KMS-11 (cell line): ENCODE measurements around the gene EP400.

ENCODE experiments used
- H2AFZ ChIP-seq: fragments of 200-600 bp; sonication (generic); 2 replicates; pipeline ENCODE4 v1.6.1; 2016; ENCODE audit warnings: antibody characterized with exemption, mixed run types, low read depth
- H3K27ac ChIP-seq: fragments of 200-600 bp; sonication (generic); 2 replicates; pipeline ENCODE4 v1.6.1; 2016; ENCODE audit warnings: mild to moderate bottlenecking, mixed run types
- H3K27me3 ChIP-seq: fragments of 200-600 bp; sonication (generic); 2 replicates; pipeline ENCODE4 v1.6.1; 2017; ENCODE audit warnings: mild to moderate bottlenecking, low read depth, mixed run types, moderate library complexity; ENCODE audit not compliant: insufficient read depth
- H3K36me3 ChIP-seq: fragments of 200-600 bp; sonication (generic); 2 replicates; pipeline ENCODE4 v1.6.1; 2017; ENCODE audit warnings: mild to moderate bottlenecking, mixed run types; ENCODE audit not compliant: insufficient read depth
- H3K4me1 ChIP-seq: fragments of 200-600 bp; sonication (generic); 2 replicates; pipeline ENCODE4 v1.6.1; 2016; ENCODE audit warnings: mild to moderate bottlenecking, low read depth, mixed run types; ENCODE audit not compliant: poor library complexity, severe bottlenecking
- H3K4me2 ChIP-seq: fragments of 200-600 bp; sonication (generic); 2 replicates; pipeline ENCODE4 v1.7.0; 2016; ENCODE audit warnings: mild to moderate bottlenecking, mixed run types
- H3K4me3 ChIP-seq: fragments of 200-600 bp; sonication (generic); IDR thresholded peaks from 2 replicates; pipeline ENCODE4 v1.6.1; 2017; ENCODE audit warnings: low read depth, low read length, mixed read lengths; ENCODE audit not compliant: insufficient read depth
- H3K79me2 ChIP-seq: fragments of 200-600 bp; sonication (generic); 2 replicates; pipeline ENCODE4 v1.6.1; 2016; ENCODE audit warnings: low read depth, mixed run types; ENCODE audit not compliant: insufficient read depth
- H3K9ac ChIP-seq: fragments of 200-600 bp; sonication (generic); 2 replicates; pipeline ENCODE4 v1.6.1; 2016; ENCODE audit warnings: mild to moderate bottlenecking, mixed run types
- H4K20me1 ChIP-seq: fragments of 200-600 bp; sonication (generic); 2 replicates; pipeline ENCODE4 v1.6.1; 2016; ENCODE audit warnings: mild to moderate bottlenecking, mixed run types; ENCODE audit not compliant: insufficient read depth
- CTCF ChIP-seq: fragments of 200-600 bp; sonication (generic); conservative IDR thresholded peaks from 2 replicates; pipeline ENCODE4 v1.6.1; 2017; ENCODE audit warnings: low read depth, mild to moderate bottlenecking, antibody characterized with exemption, low read length, moderate library complexity, mixed read lengths

EP400 gene

DNA sequence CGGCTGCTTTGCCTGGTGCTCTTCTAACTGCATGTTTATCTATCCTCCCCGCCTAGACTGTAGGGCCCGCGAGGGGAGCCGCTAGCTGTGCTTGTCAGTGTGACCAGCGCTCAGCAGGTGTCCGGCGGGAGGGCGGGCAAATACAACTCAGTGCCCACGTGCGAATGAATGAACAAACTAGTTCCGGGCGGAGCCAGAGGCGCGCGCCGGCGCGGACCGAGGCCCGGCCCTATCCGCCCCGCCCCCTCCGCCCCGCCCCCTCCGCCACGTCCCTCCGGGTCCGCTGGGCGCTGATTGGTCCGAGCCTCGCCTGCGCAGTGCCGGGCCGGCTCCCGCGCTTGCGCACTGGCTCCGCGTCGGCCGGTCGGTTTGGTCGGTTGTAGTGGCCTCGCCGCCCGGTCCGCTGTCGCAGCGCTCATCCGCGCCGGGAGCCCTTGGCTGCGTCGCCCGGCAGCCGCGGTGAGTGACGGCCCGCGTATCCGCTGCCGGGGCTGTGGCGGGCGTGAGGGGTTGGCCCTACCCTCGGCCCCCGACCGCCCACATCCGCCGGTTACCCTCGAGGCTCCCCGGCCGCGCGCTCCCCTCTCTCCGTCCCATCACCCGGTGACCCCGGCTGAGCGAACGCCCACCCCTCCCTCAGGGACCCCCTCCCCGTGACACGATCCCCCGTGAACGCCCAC is 134.3 kb downstream of the EP400 start:
- Histone ChIP-seq H3K4me1 (peaks cover 3% of the 10 kb centered on the region), H3K27ac (peak overlapping the region; percentile 28; the same call in 1 of the 2 replicates), H3K9ac (peak overlapping the region; percentile 32; the same call in 1 of the 2 replicates), H3K4me3 (no peak overlapping the region), H3K4me2 (peak overlapping the region; percentile 45; the same call in 1 of the 2 replicates), H2AFZ (peak overlapping the region; percentile 52; the same call in 1 of the 2 replicates), H4K20me1 (no peaks in the 10 kb centered on the region), H3K36me3 (no peaks in the 10 kb centered on the region), H3K79me2 (no peaks in the 10 kb centered on the region), H3K27me3 (no peaks in the 10 kb centered on the region)
- no peak for TF ChIP-seq CTCF

GRCh38 chr12:132084621-132085290 is 135.0 kb downstream of the EP400 start:
- H3K4me1 ChIP-seq: peaks cover 3% of the 10 kb centered on the region
- H3K27ac ChIP-seq: no peak overlapping the region
- no peak overlapping the region for H3K9ac ChIP-seq
- no peak overlapping the region for H2AFZ ChIP-seq
- no peaks in the 10 kb centered on the region for H4K20me1 ChIP-seq
- H3K27me3 ChIP-seq: no peaks in the 10 kb centered on the region
- H3K4me2 ChIP-seq: peak overlapping the region; percentile 60; the same call in 1 of the 2 replicates
- no peaks in the 10 kb centered on the region for H3K36me3 ChIP-seq
- no peak overlapping the region for H3K4me3 ChIP-seq
- H3K79me2 ChIP-seq: no peaks in the 10 kb centered on the region
- no peak for TF ChIP-seq CTCF

GRCh38 chr12:132085291-132085635 is 135.5 kb downstream of the EP400 start:
- Histone ChIP-seq H3K9ac (no peak overlapping the region), H4K20me1 (no peaks in the 10 kb centered on the region), H3K4me2 (peak overlapping the region; percentile 60; the same call in 1 of the 2 replicates), H3K27me3 (no peaks in the 10 kb centered on the region), H2AFZ (no peak overlapping the region), H3K4me1 (peaks cover 3% of the 10 kb centered on the region), H3K4me3 (no peak overlapping the region), H3K27ac (no peak overlapping the region), H3K36me3 (no peaks in the 10 kb centered on the region), H3K79me2 (no peaks in the 10 kb centered on the region)
- no peak for TF ChIP-seq CTCF

DNA sequence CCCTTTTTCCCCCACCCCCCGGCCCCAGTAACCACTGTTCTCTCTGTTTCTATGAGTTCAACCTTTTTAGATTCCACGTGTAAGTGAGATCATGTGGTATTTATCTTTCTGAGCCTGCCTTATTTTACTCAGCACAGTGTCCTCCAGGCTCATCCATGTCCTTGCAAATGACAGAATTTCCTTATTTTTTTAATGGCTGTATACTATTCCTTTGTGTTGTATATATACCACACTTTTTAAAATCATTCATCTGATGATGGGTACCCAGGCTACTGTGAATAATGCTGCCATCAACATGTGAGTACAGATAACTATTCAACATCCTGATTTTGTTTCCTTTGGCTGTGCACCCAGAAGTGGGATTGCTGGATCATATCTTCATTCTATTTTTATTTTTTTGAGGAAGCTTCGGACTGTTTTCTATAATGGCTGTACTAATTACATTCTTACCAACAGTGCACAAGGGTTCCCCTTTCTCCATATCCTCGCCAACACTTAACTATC is 139.7 kb downstream of the EP400 start:
- Histone ChIP-seq H3K4me1 (peaks cover 3% of the 10 kb centered on the region), H3K27me3 (no peaks in the 10 kb centered on the region), H3K27ac (no peak overlapping the region), H3K4me2 (no peak overlapping the region), H3K36me3 (no peaks in the 10 kb centered on the region), H2AFZ (no peak overlapping the region), H3K4me3 (no peak overlapping the region), H3K79me2 (no peaks in the 10 kb centered on the region), H3K9ac (no peak overlapping the region), H4K20me1 (no peaks in the 10 kb centered on the region)
- TF ChIP-seq CTCF: no peak
